Neural cell (in vitro differentiated cells): Measurements from ENCODE around the gene VWA8. TPM values are rescaled to one million over a fixed set of nuclear protein-coding genes. Genes with fewer than 3 reads are reported as not detected.

Experiments used
- H2AFZ ChIP-seq: fragments of 200-600, 300-800 bp; sonication (generic), shearing (Covaris generic); 2 replicates; pipeline ENCODE4 v1.6.0; 2014; ENCODE audit warnings: low read depth, mild to moderate bottlenecking, antibody characterized with exemption, low read length, moderate library complexity
- H3F3A ChIP-seq: fragments of 200-600 bp; shearing (Covaris generic); 2 replicates; pipeline ENCODE4 v1.6.1; 2016; ENCODE audit warnings: mild to moderate bottlenecking, moderate library complexity, mixed read lengths, antibody characterized with exemption, low read length; ENCODE audit not compliant: insufficient read depth, poor library complexity, severe bottlenecking
- H3K27ac ChIP-seq: fragments of 200-600, 300-800 bp; sonication (generic), shearing (Covaris generic); 2 replicates; pipeline ENCODE4 v1.5.1; 2014; ENCODE audit warnings: mild to moderate bottlenecking, low read length, moderate library complexity
- H3K27me3 ChIP-seq: fragments of 300-800, 200-600 bp; sonication (generic), shearing (Covaris generic); 2 replicates; pipeline ENCODE4 v1.6.0; 2014; ENCODE audit warnings: mild to moderate bottlenecking, low read depth, low read length, moderate library complexity; ENCODE audit not compliant: insufficient read depth
- H3K36me3 ChIP-seq: fragments of 300-800, 200-600 bp; sonication (generic), shearing (Covaris generic); 2 replicates; pipeline ENCODE4 v1.5.1; 2014; ENCODE audit warnings: mild to moderate bottlenecking, antibody characterized with exemption, low read length, moderate library complexity; ENCODE audit not compliant: insufficient read depth
- H3K4me2 ChIP-seq: fragments of 300-800, 200-600 bp; sonication (generic), shearing (Covaris generic); 2 replicates; pipeline ENCODE4 v1.6.0; 2014; ENCODE audit warnings: mild to moderate bottlenecking, low read length
- H3K4me3 ChIP-seq: fragments of 300-800, 200-600 bp; sonication (generic), shearing (Covaris generic); 2 replicates; pipeline ENCODE4 v1.5.1; 2014; ENCODE audit warnings: mild to moderate bottlenecking, low read length, moderate library complexity
- H3K79me2 ChIP-seq: fragments of 200-600 bp; shearing (Covaris generic); replicated peaks from 2 replicates; pipeline ENCODE4 v1.6.0; 2014; ENCODE audit warnings: mild to moderate bottlenecking, low read length, moderate library complexity; ENCODE audit not compliant: insufficient read depth
- H3K9ac ChIP-seq: fragments of 300-800, 200-600 bp; sonication (generic), shearing (Covaris generic); 2 replicates; pipeline ENCODE4 v1.6.1; 2016; ENCODE audit warnings: mild to moderate bottlenecking, low read length, mixed read lengths
- H3K9me2 ChIP-seq: fragments of 200-600 bp; shearing (Covaris generic); 2 replicates; pipeline ENCODE4 v1.6.1; 2016; ENCODE audit warnings: mild to moderate bottlenecking, low read length, mixed read lengths; ENCODE audit not compliant: insufficient read depth
- H3K9me3 ChIP-seq: fragments of 200-600, 300-800 bp; sonication (generic), shearing (Covaris generic); 2 replicates; pipeline ENCODE4 v1.6.1; 2016; ENCODE audit warnings: mild to moderate bottlenecking, mixed run types, low read length, moderate library complexity, mixed read lengths
- H4K20me1 ChIP-seq: fragments of 200-600 bp; shearing (Covaris generic); 2 replicates; pipeline ENCODE4 v1.6.1; 2016; ENCODE audit warnings: mild to moderate bottlenecking, mixed run types; ENCODE audit not compliant: insufficient read depth
- EP300 ChIP-seq: fragments of 450-650 bp; conservative IDR thresholded peaks from 2 replicates; pipeline ENCODE4 v1.6.1; 2014; ENCODE audit warnings: antibody characterized with exemption, mild to moderate bottlenecking, moderate library complexity; ENCODE audit not compliant: poor library complexity, severe bottlenecking
- EZH2 ChIP-seq: fragments of 200-600, 300-800 bp; shearing (Covaris generic), sonication (generic); IDR thresholded peaks from 2 replicates; pipeline ENCODE4 v1.6.1; 2014; ENCODE audit warnings: antibody characterized with exemption, low read length, borderline replicate concordance, mild to moderate bottlenecking; ENCODE audit not compliant: insufficient read depth, poor library complexity, severe bottlenecking
- MXI1 ChIP-seq: fragments of 450-650 bp; conservative IDR thresholded peaks from 2 replicates; pipeline ENCODE4 v1.6.1; 2014; ENCODE audit warnings: antibody characterized with exemption, mild to moderate bottlenecking; ENCODE audit not compliant: poor library complexity, severe bottlenecking
- POLR2AphosphoS5 ChIP-seq: IDR thresholded peaks from 2 replicates; pipeline ENCODE4 v1.6.1; 2012
- RAD21 ChIP-seq: fragments of 450-650 bp; conservative IDR thresholded peaks from 2 replicates; pipeline ENCODE4 v1.6.1; 2014; ENCODE audit warnings: antibody characterized with exemption, mild to moderate bottlenecking, moderate library complexity
- SMC3 ChIP-seq: fragments of 450-650 bp; conservative IDR thresholded peaks from 2 replicates; pipeline ENCODE4 v1.6.1; 2014; ENCODE audit warnings: antibody characterized with exemption, mild to moderate bottlenecking, moderate library complexity; ENCODE audit not compliant: poor library complexity
- TAF1 ChIP-seq: IDR thresholded peaks from 2 replicates; pipeline ENCODE4 v1.6.1; 2012; ENCODE audit warnings: low read depth
- polyA plus RNA-seq: library from polyadenylated mRNA; depleted of rRNA; stranded (reverse); fragments of >200 nt; gene quantifications from 2 replicates; pipeline ENCODE4 v1.2.3, GENCODE V29; 2014
- TF ChIP-seq, protein P1 (sequence below): fragments of 450-650 bp; IDR thresholded peaks from 2 replicates; pipeline ENCODE4 v1.5.1; 2014; ENCODE audit warnings: antibody characterized with exemption, mild to moderate bottlenecking, moderate library complexity; ENCODE audit not compliant: poor library complexity, severe bottlenecking
- TF ChIP-seq, protein P2 (sequence below): IDR thresholded peaks from 2 replicates; pipeline ENCODE4 v1.6.1; 2012; ENCODE audit warnings: borderline replicate concordance

The VWA8 gene
- polyA plus RNA-seq, 1 donor from 2014 or later: 3.6 TPM

DNA sequence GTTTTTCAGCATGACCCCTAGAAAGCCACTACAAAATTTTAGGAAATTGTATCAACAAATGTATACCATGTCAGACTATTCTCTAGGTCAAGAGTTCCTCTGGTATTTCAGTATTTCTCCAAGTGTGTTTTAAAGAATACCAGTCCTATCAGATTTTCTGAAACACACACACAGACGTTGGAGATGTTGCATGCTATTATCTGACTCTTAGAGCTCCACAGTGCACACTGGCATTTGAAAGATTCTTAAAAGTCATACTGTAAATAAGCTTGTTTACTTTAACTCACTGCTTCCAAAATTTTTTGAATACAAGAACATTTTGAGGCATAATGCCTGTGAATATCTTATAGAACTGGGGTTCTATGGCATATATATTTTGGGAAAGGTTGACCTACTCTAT lies 33.8 kb upstream of the VWA8 start:
- TF ChIP-seq MXI1 (no peak), POLR2AphosphoS5 (no peak), EP300 (no peak), EZH2 (no peak), SMC3 (no peak)
- TF ChIP-seq, protein P1, sequence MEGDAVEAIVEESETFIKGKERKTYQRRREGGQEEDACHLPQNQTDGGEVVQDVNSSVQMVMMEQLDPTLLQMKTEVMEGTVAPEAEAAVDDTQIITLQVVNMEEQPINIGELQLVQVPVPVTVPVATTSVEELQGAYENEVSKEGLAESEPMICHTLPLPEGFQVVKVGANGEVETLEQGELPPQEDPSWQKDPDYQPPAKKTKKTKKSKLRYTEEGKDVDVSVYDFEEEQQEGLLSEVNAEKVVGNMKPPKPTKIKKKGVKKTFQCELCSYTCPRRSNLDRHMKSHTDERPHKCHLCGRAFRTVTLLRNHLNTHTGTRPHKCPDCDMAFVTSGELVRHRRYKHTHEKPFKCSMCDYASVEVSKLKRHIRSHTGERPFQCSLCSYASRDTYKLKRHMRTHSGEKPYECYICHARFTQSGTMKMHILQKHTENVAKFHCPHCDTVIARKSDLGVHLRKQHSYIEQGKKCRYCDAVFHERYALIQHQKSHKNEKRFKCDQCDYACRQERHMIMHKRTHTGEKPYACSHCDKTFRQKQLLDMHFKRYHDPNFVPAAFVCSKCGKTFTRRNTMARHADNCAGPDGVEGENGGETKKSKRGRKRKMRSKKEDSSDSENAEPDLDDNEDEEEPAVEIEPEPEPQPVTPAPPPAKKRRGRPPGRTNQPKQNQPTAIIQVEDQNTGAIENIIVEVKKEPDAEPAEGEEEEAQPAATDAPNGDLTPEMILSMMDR: no peak
- TF ChIP-seq, protein P2, sequence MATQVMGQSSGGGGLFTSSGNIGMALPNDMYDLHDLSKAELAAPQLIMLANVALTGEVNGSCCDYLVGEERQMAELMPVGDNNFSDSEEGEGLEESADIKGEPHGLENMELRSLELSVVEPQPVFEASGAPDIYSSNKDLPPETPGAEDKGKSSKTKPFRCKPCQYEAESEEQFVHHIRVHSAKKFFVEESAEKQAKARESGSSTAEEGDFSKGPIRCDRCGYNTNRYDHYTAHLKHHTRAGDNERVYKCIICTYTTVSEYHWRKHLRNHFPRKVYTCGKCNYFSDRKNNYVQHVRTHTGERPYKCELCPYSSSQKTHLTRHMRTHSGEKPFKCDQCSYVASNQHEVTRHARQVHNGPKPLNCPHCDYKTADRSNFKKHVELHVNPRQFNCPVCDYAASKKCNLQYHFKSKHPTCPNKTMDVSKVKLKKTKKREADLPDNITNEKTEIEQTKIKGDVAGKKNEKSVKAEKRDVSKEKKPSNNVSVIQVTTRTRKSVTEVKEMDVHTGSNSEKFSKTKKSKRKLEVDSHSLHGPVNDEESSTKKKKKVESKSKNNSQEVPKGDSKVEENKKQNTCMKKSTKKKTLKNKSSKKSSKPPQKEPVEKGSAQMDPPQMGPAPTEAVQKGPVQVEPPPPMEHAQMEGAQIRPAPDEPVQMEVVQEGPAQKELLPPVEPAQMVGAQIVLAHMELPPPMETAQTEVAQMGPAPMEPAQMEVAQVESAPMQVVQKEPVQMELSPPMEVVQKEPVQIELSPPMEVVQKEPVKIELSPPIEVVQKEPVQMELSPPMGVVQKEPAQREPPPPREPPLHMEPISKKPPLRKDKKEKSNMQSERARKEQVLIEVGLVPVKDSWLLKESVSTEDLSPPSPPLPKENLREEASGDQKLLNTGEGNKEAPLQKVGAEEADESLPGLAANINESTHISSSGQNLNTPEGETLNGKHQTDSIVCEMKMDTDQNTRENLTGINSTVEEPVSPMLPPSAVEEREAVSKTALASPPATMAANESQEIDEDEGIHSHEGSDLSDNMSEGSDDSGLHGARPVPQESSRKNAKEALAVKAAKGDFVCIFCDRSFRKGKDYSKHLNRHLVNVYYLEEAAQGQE: no peak
- no peaks in the 10 kb centered on the region for H3K27me3 ChIP-seq
- no peak overlapping the region for H3K4me2 ChIP-seq

DNA sequence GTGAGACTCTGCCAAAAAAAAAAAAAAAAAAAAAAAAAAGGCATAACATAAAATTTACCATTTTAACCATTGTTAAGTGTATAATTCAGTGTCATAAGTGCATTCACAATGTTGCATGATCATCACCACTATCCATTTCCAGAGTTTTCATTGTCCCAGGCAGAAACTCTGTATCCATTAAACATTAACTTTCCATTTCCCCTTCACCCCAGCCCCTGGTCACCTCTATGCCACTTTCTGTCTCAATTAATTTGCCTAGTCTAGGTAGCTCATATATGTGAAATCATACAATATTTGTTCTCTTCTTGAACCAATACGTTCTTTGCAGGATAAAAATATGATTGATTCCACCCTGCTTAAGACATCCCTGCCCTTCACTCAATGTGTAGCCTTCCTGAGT lies 31.0 kb upstream of the VWA8 start:
- no peak overlapping the region for H3K9ac ChIP-seq

More for the DNA sequence above, 33.8 kb upstream of the VWA8 start:
- no peaks in the 10 kb centered on the region for H3F3A ChIP-seq
- H3K79me2 ChIP-seq: no peaks in the 10 kb centered on the region
- no peak overlapping the region for H3K9ac ChIP-seq
- H3K27ac ChIP-seq: no peak overlapping the region
- no peaks in the 10 kb centered on the region for H3K9me3 ChIP-seq
- no peaks in the 10 kb centered on the region for H3K36me3 ChIP-seq
- H4K20me1 ChIP-seq: no peaks in the 10 kb centered on the region
- no peak overlapping the region for H2AFZ ChIP-seq
- H3K4me3 ChIP-seq: no peak overlapping the region
- no peaks in the 10 kb centered on the region for H3K9me2 ChIP-seq

More for the DNA sequence above, 31.0 kb upstream of the VWA8 start:
- no peak overlapping the region for H3K27ac ChIP-seq
- no peak overlapping the region for H3K4me2 ChIP-seq
- no peak overlapping the region for H3K4me3 ChIP-seq
- no peaks in the 10 kb centered on the region for H4K20me1 ChIP-seq
- no peaks in the 10 kb centered on the region for H3K27me3 ChIP-seq
- H2AFZ ChIP-seq: no peak overlapping the region
- no peak for TF ChIP-seq TAF1
- TF ChIP-seq MXI1: no peak
- TF ChIP-seq, protein P2: no peak
- TF ChIP-seq SMC3: no peak
- TF ChIP-seq RAD21: no peak
- no peak for TF ChIP-seq EZH2
- no peak for TF ChIP-seq POLR2AphosphoS5
- H3F3A ChIP-seq: no peaks in the 10 kb centered on the region
- no peaks in the 10 kb centered on the region for H3K9me2 ChIP-seq
- H3K36me3 ChIP-seq: no peaks in the 10 kb centered on the region
- H3K79me2 ChIP-seq: no peaks in the 10 kb centered on the region
- H3K9me3 ChIP-seq: no peaks in the 10 kb centered on the region
